Prostate gland (tissue), 2 donors: ENCODE measurements around the gene MEMO1. TPM values are rescaled to one million over a fixed set of nuclear protein-coding genes. Genes with fewer than 3 reads are reported as not detected.
"Not testable (repeated sequence)": the region's sequence is repeated elsewhere in the genome, so short reads cannot be mapped to it uniquely, and the experiment has no call there.

Experiments used
- DNase-seq: peaks from one replicate; pipeline ENCODE4 v3.0.0-alpha.2; 2019; ENCODE audit warnings: low spot score
- H3K27ac ChIP-seq, 2 donors: fragments of 200-600 bp; sonication (generic); 2 replicates each; pipeline ENCODE4 v1.5.1; 2017 to 2019
- H3K27me3 ChIP-seq: fragments of 200-600 bp; sonication (generic); replicated peaks from 2 replicates; pipeline ENCODE4 v1.5.1; 2019; ENCODE audit not compliant: insufficient read depth
- H3K36me3 ChIP-seq, 2 donors: fragments of 200-600 bp; sonication (generic); 1 replicate in 1 of 2; 2 replicates in 1 of 2; pipeline versions ENCODE4 v1.5.1 to v1.8.1; 2017 to 2019
- H3K4me1 ChIP-seq: fragments of 200-600 bp; sonication (generic); replicated peaks from 2 replicates; pipeline ENCODE4 v1.5.1; 2019
- H3K4me3 ChIP-seq, 2 donors: fragments of 200-600 bp; sonication (generic); 2 replicates each; pipeline ENCODE4 v1.5.1; 2017 to 2019
- H3K9me3 ChIP-seq: fragments of 200-600 bp; sonication (generic); 2 replicates; pipeline ENCODE4 v1.5.1; 2017
- POLR2A ChIP-seq: fragments of 450-650 bp; IDR thresholded peaks from one replicate; pipeline ENCODE4 v1.6.1; 2016; ENCODE audit warnings: antibody characterized with exemption, mild to moderate bottlenecking
- POLR2AphosphoS5 ChIP-seq: sonication (generic); formaldehyde crosslinking; IDR thresholded peaks from one replicate; pipeline ENCODE4 v1.6.1; 2017; ENCODE audit warnings: antibody characterized with exemption
- WGBS: methylation state at CpG from one replicate; pipeline ENCODE4 v1.1.5; 2018; 5-methylcytosine and 5-hydroxymethylcytosine counted together
- intact Hi-C: fragments of 100-400 bp; cut with DNase I; formaldehyde crosslinking; loops from one replicate; pipeline ENCODE4 v1.14.2; 2022
- total RNA-seq, 2 donors: library from RNA; depleted of rRNA; stranded (reverse); fragments of >200 nt; gene quantifications; one replicate each; pipeline ENCODE4 v1.1.0, GENCODE V29; 2016
- TF ChIP-seq, protein P1 (sequence below), 4 experiments: fragments of 200-600 bp in 2 of 4; fragments of 450-650 bp in 2 of 4; sonication (generic) in 2 of 4; IDR thresholded peaks; 1 replicate in 3 of 4; 2 replicates in 1 of 4; pipeline ENCODE4 v1.5.1; 2016 to 2019; ENCODE audit warnings: antibody characterized with exemption in 4 of 4, mild to moderate bottlenecking in 2 of 4, moderate library complexity in 2 of 4

Gene MEMO1
- total RNA-seq, 2 donors from 2014 or later, result 25.7 to 38.7 TPM

DNA sequence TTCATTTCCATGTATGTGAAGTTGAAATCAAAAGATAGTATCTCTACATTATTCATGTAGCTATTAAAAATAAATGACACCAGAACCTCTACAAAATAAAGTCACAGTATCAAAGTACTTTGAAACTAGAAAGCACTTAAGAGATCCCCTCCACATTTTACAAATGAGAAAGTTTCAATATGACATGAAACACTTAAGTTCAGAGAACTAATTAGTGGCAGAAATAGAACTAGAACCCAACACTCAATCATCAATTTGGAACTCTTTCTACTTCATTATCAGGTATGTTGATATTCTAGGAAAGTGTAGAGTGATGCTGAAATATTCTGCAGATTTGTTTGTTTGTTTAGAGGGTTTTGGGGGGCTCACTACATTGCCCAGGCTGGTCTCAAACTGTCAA is 145.6 kb downstream of the MEMO1 start:
- Histone ChIP-seq H3K9me3 (no peaks in the 10 kb centered on the region), H3K27ac (no peak overlapping the region), H3K27me3 (no peaks in the 10 kb centered on the region), H3K36me3 (no peaks in the 10 kb centered on the region), H3K4me3 (no peak overlapping the region), H3K4me1 (no peaks in the 10 kb centered on the region)
- intact Hi-C loops, result no loop called here
- TF ChIP-seq POLR2A, result no peak
- TF ChIP-seq, protein P1, sequence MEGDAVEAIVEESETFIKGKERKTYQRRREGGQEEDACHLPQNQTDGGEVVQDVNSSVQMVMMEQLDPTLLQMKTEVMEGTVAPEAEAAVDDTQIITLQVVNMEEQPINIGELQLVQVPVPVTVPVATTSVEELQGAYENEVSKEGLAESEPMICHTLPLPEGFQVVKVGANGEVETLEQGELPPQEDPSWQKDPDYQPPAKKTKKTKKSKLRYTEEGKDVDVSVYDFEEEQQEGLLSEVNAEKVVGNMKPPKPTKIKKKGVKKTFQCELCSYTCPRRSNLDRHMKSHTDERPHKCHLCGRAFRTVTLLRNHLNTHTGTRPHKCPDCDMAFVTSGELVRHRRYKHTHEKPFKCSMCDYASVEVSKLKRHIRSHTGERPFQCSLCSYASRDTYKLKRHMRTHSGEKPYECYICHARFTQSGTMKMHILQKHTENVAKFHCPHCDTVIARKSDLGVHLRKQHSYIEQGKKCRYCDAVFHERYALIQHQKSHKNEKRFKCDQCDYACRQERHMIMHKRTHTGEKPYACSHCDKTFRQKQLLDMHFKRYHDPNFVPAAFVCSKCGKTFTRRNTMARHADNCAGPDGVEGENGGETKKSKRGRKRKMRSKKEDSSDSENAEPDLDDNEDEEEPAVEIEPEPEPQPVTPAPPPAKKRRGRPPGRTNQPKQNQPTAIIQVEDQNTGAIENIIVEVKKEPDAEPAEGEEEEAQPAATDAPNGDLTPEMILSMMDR (IDR thresholded peaks at IDR 0.05), result no peak
- no peak for TF ChIP-seq POLR2AphosphoS5
- DNase-seq, result no peak

DNA sequence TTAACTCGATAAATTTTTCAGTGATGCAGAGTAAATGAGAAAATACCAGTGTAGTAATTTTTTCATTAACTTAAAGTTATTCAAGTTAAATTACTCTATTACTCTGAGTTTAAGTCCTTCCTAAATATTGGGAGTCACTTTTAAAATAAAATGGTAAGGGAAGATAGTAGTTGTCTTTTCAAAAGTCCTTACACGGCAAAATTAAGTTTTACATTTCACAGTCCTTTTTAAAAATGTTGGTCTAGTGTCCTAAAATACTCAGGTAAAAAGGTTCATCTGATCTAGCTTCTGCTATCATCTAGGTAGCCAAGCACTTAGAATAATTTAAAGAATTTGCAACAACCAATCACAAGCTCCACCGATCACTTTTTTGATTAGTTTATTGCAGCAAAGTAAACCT is 146.9 kb downstream of the MEMO1 start:
- no peak for DNase-seq
- H3K36me3 ChIP-seq, result no peaks in the 10 kb centered on the region
- TF ChIP-seq POLR2AphosphoS5 (no peak), POLR2A (no peak)
- TF ChIP-seq, protein P1 (IDR thresholded peaks at IDR 0.05), result no peak
- 83% methylated on average over 3 of the region's 3 CpGs for WGBS
- H3K9me3 ChIP-seq, result no peaks in the 10 kb centered on the region
- intact Hi-C loops, result no loop called here
- H3K4me3 ChIP-seq, result no peak overlapping the region
- H3K27ac ChIP-seq, result no peak overlapping the region
- no peaks in the 10 kb centered on the region for H3K4me1 ChIP-seq
- no peaks in the 10 kb centered on the region for H3K27me3 ChIP-seq

DNA sequence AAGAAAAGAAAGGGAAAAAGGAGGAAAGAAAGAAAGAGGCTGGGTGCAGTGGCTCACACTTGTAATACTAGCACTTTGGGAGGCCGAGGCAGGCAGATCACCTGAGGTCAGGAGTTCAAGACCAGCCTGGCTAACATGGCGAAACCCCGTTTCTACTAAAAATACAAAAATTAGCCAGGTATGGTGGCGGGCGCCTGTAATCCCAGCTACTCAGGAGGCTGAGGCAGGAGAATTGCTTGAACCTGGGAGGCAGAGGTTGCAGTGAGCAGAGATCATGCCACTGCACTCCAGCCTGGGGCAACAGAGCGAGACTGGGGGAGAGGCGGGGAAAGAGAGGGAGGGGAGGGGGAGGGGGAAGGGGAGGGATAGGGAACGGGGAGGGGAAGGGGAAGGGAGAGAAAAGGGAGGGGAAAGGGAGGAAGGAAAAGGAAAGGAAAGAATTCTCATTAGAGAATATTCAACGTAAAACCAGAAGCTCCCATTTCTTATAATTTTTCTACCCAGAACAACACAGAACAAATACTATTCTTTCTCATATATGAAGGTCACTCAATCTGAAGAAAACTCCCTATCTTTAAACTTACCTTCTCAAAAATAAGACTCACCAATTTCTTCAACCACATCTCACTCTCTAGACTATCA is 147.7 kb downstream of the MEMO1 start:
- H3K27me3 ChIP-seq, H3K4me1 ChIP-seq, H3K4me3 ChIP-seq, H3K9me3 ChIP-seq, intact Hi-C loops, H3K27ac ChIP-seq, DNase-seq, H3K36me3 ChIP-seq: not testable (repeated sequence)
- 94% methylated on average over 9 of the region's 9 CpGs for WGBS

DNA sequence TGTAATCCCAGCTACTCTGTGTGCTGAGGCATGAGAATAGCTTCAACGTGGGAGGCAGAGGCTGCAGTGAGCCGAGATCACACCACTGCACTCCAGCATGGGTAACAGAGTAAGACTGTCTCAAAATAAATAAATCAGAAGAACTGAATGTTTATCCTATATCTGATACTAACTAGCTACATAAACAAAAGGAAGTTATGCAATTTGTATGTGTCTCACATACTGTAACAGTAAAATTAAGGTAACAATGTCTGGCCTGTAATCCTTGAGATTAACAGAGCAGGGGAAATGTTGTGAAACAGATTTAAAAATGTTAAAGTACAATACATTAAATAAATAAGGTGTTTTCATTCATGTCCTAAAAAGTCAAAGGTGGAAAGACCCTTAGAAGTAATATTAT is 150.8 kb downstream of the MEMO1 start:
- intact Hi-C loops, result no loop called here

DNA sequence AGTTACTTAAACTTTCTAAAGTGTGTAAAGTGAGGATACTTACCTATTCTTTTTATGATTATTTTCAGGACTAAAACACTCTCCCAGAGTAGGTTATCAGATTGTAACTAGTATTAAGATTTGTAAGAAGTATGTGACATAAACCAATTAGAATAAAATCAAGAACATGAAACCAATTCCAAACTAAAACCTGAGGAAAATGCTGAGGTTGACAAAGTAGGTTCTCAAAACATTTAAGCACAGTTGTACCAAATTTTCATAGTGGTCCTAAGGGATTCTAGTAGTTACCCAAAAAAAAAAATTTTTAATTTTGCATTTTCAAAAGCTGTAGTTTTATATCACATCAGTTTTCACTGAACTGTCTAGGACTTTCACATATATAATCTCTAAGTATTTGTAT is 157.3 kb downstream of the MEMO1 start:
- no peaks in the 10 kb centered on the region for H3K4me1 ChIP-seq
- TF ChIP-seq, protein P1 (IDR thresholded peaks at IDR 0.05), result no peak
- TF ChIP-seq POLR2A (no peak), POLR2AphosphoS5 (no peak)
- H3K4me3 ChIP-seq, result no peak overlapping the region
- intact Hi-C loops, result no loop called here
- H3K27me3 ChIP-seq, result no peaks in the 10 kb centered on the region
- DNase-seq, result no peak
- no peaks in the 10 kb centered on the region for H3K9me3 ChIP-seq
- no peak overlapping the region for H3K27ac ChIP-seq
- H3K36me3 ChIP-seq, result no peaks in the 10 kb centered on the region

More for the DNA sequence above, 150.8 kb downstream of the MEMO1 start:
- no peaks in the 10 kb centered on the region for H3K9me3 ChIP-seq
- DNase-seq, result no peak
- H3K27me3 ChIP-seq, result no peaks in the 10 kb centered on the region
- 78% methylated on average over 2 of the region's 2 CpGs for WGBS
- TF ChIP-seq, protein P1 (IDR thresholded peaks at IDR 0.05), result no peak
- no peak for TF ChIP-seq POLR2A
- TF ChIP-seq POLR2AphosphoS5, result no peak
- no peaks in the 10 kb centered on the region for H3K4me1 ChIP-seq
- H3K27ac ChIP-seq, result no peak overlapping the region
- H3K4me3 ChIP-seq, result no peak overlapping the region
- no peaks in the 10 kb centered on the region for H3K36me3 ChIP-seq

DNA sequence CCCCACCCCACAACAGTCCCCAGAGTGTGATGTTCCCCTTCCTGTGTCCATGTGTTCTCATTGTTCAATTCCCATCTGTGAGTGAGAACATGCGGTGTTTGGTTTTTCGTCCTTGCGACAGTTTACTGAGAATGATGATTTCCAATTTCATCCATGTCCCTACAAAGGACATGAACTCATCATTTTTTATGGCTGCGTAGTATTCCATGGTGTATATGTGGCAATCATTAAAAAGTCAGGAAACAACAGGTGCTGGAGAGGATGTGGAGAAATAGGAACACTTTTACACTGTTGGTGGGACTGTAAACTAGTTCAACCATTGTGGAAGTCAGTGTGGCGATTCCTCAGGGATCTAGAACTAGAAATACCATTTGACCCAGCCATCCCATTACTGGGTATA is 168.7 kb downstream of the MEMO1 start:
- H3K4me3 ChIP-seq, H3K4me1 ChIP-seq, H3K36me3 ChIP-seq, DNase-seq, H3K9me3 ChIP-seq, H3K27me3 ChIP-seq, intact Hi-C loops, H3K27ac ChIP-seq: not testable (repeated sequence)
- WGBS, result 99% methylated on average over 5 of the region's 5 CpGs
